Superior temporal gyrus (tissue), 1 donor: ENCODE data around the gene ELP4.

Source experiments
- DNase-seq: peaks from one replicate; pipeline ENCODE4 v3.0.0-alpha.2; 2016; ENCODE audit errors: extremely low spot score

Gene ELP4

DNA sequence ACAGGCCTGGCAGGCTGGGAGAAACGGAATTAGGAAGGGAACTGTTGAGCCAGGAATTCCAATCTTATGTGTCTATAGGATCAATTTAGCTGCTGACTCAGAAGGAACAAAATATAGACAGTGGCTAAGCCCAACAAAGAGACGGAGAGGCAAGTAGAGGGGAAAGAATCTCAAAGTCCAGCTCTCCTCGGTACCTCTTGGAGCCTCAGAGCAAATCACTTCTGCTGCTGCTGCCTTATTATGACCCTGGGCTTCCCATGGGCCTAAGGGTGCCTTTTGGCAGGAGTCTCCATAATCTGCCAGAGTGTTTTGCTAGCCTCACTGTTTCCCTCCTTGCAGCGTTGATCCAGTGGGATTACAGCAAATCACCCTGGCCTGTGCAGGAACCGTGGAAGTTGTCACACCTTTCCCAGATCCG is 269.8 kb downstream of the ELP4 start:
- DNase-seq = no peak

- no peak for DNase-seq
Measured at GRCh38 chr11:31780078-31780477, 270.5 kb downstream of the ELP4 start.

DNA sequence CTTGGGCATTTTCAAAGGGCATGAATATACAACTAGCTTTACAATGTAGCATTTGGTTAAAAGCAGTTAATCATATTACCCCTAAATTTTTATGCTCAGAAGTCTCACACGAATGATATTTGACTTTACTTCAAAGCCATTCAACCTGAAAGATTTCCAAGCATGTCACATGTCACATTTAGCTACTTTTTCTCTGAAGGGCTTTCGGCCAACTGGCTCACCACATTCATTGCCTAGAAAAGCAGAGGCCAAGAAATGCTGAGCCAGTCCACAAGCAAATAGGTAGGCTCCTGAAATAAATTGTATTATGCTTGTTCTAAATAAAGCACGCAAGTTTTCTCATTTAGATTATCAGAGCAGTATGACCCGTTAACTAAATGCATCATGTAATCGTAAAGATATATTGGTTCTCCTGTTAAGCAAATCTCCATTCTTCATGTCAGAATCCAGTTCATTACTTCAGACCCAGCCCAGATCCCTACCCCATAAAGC is 271.0 kb downstream of the ELP4 start:
- DNase-seq = no peak

DNA sequence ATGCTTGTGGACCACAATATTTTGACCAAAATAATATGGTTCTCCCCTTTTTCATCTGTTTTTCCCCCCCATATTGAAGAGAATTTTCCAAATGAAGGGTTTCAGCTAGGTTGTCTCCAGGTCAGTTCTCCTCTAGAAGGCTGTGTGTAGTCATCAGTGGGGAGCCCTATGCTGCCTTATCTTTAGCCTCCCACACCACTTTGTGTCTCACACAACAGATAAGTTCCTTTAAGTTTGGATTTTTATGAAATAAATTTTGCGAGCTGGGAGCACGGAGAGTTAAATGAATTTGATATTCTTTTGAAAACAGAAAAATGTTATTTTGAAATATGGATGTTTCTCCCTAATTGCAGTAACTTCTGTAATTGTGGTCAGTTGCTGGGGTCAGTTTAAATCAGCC is 272.7 kb downstream of the ELP4 start:
- DNase-seq = no peak

GRCh38 chr11:31783252-31783651 is 273.7 kb downstream of the ELP4 start:
- no peak for DNase-seq

GRCh38 chr11:31784611-31785010 is 275.0 kb downstream of the ELP4 start:
- no peak for DNase-seq

GRCh38 chr11:31786996-31787685 is 277.6 kb downstream of the ELP4 start:
- DNase-seq = no peak

DNA sequence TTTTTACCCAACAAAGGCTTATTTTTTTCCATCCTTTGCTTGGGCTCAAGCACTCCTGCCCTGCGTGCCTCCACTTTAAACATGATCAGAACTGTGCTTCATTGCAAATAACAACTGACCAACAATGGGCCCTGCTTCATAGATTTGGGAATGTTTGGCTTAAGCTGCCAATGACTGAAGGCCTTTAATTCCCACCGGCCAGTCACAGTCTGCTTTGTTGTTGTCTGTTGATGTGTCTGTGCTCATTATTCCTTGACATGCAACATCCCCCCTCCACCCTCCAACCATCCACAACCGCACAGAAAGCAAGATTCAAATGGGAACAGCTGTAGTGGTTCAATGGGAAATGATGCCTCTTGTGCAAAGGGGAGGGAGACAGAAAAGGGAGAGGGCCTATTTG is 278.5 kb downstream of the ELP4 start:
- no peak for DNase-seq

GRCh38 chr11:31790649-31791048 is 281.1 kb downstream of the ELP4 start:
- no peak for DNase-seq

DNA sequence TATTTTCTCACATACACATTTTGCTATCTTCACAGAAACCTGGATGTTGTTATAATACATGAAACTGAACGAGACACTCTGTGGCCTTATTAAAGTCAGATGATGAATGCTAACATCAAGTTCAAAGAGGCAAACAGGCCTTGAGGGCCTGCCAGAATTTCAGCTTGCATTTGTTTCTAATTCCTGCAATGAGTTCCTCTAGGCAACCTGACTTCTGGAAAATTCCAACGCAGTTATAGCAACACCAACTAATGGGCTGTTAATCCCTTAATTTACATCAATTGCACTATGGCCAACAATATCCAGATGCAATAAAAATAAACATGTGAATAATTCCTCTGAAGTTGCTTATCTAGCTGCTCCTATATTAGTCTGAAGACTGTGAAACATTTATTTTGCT is 282.5 kb downstream of the ELP4 start:
- DNase-seq = no peak

DNA sequence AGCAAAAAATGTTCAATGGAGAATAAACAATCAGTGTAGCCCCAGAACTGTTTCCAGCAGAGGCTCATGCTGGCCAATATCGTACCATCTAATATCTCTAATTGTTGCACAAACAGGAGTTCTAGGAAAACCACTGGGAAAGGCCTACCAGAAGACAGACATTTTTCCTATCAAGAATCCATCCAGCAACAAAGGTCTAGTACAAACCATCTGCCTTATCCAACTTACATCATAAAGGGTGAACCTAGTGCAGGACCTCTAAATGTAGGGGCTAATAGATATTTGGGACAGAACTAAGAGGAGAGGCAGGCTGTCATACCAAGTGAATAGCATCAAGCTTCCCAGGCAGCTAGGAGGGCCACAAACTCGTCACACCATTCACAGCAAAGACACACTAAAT is 282.9 kb downstream of the ELP4 start:
- no peak for DNase-seq

- DNase-seq = no peak
Measured at GRCh38 chr11:31793264-31793663, 283.7 kb downstream of the ELP4 start.

DNA sequence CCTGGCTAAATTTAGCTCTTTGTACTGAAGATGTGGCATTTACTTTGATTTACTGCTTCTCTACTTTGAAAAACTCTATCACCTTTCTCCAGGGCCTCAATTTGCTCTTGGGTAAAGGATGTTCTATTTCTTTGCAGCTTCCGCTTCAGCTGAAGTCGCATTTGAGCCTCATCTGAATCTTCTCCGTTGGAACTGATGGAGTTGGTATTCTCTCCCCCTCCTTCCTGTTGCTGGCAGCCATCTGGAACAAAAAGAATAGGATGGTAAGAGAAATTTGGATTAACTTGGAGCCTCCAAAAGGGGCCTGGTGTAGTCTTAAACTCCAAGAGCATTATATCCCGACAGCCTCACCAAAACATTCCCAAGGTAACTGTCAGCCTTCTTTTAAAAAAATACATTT is 285.0 kb downstream of the ELP4 start:
- no peak for DNase-seq

GRCh38 chr11:31795706-31796498 is 286.3 kb downstream of the ELP4 start:
- no peak for DNase-seq

DNA sequence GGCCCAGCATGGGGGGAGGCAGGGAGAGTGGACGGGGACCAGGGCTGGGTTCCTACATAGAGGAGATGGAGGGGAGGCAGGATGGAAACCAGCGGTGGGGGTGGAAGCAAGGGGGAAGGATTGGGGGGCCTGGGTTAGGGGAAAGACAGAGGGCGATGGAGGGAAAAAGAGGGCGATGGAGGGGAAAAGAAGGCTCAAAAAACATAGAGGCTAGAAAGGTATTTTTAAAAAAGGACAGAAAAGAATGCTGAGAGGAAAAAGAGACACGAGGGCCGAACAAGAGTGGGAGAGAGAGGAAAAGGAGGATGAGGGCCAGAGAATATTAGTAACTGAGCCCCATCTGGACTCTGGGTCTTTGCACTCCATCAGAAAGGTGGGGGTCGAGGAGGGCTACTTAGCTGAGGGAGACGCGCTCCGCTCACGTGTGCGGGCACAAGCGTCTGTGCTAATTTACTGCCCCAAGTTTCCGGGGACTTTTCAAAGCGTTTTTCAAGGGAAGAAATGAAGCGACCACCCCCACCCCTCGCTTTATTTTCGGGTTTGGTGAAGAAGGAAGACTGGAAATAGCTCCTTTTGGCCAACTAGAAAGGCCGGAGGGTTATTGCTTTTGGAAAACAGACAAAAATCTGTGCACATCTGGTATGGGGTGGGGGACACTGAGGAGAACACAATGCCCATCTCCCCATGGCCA is 287.1 kb downstream of the ELP4 start:
- no peak for DNase-seq

- DNase-seq = no peak
Measured at GRCh38 chr11:31797190-31798056, 287.9 kb downstream of the ELP4 start.

GRCh38 chr11:31798057-31798553 is 288.5 kb downstream of the ELP4 start:
- DNase-seq = no peak

DNA sequence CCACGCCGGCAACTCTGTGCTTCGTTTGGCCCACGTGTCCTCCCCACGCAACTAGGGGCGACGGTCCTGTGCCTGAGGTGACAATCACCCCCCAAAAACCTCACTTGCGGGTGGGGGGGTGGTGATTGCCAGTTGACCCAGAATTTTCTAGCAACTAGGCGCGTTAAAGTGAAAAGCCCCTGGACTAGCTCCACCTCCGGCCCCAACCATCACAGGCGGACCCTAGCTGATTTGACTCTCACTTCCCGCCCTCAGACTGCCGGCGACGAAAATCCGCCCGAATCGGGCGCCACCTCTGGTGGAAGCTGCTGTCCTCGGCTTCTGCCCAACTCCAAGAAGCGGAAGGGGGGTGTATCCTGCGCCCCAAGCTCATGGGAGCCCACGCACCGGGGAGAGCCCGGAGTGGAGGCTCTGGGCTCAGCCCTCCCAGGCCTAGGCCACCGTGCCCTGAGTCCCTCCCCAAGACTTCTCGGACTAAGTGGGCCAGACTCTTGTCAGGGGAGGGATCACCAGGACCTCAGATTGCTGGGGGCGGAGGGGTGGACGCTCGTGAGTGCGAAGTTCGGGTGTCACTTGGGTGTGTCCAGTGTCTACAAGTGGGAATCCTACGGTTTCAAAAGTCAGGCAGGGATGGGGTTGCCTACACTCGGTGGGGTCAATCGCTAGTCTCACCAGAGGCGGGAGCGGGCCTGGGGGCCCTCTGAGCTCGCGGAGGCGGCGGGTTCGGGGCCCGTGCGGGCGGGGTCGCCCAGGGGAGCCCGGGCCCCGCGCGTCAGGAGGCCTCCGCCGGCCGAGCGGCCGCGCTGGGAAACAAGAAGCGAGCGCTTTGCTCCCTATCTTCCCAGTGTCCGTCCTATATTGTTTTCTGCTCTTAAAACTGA is 289.2 kb downstream of the ELP4 start:
- no peak for DNase-seq

DNA sequence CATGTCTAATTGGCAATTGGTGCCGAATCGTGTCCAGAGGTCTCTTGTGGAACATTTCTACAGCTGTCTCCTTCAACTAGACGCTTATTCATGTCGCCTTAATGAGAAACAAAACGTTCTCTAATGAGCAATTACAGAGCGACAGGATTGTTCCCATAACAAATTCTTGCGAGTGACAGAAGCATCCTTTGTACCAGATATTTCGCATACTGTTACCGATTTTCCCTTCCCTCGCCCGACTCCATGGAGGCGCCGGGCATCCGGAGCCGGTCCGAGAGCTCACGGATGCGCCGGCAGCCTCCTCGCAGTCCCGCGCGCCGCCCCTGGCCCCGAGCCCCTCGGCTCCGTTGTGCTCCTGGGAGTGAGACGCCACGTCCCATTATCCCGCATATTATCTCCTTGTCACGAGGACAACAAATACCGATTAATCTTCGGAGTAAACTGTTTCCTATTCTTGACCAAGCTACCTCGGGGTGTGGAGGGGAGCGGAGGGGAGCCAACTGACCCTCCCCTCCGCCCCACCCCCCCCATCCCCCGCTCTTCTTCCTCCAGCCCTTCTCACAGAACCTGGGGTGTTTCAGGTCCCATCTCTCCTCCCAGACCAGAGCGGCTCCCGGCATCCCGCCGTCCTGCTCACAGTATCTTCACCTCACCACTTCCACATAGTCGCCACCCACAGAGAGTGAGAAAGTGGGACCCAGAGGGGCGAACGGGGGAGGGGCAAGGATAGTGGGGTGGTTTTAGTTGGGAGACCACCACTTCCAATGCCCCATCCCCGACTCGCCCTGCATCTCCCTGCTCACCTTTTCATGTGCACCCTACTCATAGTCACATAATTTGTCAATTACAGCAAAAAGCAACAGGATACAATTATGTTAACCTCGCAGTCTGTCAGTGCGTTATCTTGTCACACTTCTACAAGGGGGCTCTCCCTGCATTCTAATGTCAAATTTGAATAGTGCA is 290.1 kb downstream of the ELP4 start:
- no peak for DNase-seq
